HCEC 1CT (cell line): Measurements from ENCODE around the gene NTM.

Source experiments
- DNase-seq: peaks from one replicate; pipeline ENCODE4 v3.0.0-alpha.2; 2017

NTM gene

DNA sequence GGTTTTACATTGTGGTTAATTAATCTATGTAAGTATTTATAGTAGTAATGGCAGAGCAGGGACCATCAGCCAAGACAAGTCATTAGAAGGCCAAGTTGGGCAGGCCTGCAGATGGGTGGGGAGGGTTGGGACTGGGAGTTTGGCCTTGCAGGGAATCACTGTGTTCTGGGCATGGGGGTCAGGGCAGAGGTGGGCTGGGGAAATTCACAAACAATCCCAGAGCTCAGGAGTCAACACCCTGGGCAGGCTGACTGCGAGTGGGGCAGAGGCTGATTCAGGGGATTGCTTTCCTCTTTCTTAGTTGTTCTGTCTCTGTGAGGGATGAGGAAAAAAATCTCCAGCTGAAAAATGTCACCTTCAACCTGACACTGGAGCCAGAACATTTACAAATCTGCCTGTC lies 322.5 kb downstream of the NTM start:
- DNase-seq, result no peak

DNA sequence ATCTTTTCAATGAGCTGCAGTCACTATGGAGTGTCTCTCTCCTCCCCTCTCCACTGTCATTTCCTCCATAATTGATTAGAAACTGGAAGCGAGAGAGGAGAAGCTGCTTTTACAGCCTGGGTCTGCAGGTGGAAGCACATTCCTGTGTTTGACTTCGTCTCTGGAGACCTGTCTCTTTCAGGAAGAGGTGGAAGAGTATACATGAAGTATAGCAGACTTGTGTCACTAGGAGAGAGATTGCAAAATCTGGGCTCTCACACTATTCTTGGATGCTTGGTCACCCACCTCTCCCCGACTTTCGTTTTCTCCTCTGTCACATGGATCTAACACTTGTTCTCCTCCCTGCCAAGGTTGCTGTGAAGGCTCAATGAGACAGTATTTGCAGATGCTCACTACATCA lies 323.3 kb downstream of the NTM start:
- no peak for DNase-seq

DNA sequence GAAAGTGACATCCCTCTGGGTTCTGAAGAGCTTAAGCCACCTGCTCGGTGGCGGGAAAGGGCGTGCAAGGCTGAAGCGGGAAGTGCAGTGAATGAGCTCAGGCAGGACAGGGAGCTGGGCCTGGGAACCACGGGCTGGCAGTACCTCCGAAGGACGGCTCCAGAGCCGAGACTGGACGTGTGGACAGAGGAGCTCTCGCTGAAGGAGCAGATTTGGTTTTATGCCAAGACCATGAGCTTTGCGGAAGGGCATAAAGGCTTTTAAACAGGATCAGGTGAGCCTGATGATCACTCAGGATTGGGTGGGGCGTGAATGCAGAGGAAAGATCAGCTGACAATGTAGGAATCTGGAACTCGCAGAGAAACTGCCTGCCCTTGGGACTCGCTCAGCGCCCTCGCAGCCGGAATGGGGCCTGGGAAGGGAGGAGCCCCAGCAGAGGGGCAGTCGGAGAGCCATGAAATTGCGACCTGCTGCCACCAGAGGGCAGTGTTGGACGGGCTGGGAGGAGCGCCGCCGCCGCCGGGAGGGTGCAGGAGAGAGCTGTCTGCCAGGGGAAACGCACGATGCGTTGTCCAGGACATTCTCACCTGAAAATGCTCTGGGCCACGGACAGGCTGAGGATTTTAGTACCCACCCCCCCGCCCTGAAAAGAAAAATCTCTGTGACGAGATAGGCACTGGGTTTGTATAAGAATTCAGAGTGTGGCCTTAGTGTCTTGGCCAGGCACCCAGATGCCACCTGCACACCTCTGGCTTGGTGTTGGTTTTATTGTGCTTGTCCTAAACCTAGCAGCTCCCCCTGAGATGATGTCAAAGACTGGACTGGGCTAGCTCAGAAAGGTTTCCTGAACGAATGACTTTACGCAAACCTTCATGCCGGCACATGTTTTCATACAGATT lies 324.4 kb downstream of the NTM start:
- DNase-seq, result peak; percentile 67

DNA sequence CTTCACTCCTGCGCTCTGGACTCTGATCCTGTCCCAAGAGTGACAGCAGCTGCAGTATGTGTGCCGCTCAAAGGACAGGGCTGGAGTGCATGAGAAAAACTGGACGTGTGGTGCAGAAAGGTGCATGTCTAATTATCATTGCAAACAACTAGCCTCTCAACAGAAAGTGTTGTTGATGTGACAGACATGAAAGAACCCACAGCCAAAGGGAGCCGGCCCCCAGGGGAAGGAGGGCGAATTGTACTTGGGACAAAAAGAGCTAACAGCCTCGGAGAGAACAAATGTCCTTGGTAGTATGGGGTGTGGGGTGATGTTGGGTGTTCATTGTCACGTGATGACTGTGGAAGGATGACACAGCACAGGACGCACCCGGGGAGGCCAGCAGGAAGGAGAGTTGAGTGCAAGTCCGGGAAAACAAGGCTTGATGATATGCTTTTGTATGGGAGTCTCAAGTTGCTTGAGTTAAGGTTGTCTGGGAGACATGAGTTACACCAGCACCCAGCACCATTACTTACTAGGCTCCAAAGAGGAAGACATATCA lies 325.5 kb downstream of the NTM start:
- no peak for DNase-seq

DNA sequence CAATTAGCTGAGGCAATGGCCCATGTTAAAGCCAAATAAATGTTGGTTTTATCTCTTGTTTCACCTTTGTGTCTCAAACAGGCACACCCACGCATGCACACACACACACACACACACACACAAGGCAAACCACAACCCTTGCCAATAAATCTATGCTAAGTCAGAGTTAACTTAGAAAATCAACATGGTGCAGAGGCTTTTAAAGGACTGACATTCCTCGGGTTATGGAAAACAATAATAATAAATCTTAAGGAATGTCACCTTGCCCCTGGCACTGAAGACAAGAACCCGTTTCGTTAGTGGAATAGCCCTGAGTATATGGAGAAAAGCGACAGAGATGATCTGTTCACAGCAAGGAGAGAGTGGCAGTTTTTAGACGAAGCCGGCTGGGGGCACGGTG lies 326.3 kb downstream of the NTM start:
- DNase-seq, result no peak

DNA sequence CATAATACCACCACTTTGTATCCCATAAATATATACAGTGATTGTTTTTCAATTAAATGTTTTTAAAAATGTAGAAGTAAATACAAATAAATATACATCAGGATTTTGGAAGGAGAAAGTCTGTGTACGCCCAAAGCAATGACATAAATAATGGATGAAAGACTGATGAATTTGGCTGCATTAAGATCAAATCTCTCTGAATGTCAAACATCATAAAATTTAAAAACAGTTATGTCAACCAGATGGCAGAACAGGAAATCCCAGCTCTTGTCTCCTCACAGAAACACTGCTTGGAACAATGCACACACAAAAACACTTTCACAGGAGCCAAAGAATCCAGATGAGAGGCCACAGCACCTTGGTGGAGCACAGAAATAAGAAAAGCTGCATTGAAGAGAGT lies 332.9 kb downstream of the NTM start:
- no peak for DNase-seq

DNA sequence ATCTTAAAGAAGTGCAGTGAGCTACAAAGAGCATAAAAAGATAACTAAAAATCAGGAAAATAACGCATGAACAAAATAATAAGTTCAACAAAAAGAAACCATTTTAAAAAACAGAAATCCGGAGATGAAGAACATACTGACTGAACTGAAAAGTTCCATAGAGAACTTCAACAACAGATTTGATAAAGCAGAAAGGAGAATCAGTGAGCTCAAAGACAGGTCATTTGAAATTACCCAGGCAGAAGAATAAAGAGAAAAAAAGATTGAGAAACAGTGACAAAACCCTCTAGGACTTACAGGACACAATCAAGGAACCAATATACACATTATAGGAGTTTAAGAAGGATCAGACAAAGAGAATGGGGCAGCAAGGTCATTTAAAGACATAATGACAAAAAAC lies 334.3 kb downstream of the NTM start:
- DNase-seq, result no peak

DNA sequence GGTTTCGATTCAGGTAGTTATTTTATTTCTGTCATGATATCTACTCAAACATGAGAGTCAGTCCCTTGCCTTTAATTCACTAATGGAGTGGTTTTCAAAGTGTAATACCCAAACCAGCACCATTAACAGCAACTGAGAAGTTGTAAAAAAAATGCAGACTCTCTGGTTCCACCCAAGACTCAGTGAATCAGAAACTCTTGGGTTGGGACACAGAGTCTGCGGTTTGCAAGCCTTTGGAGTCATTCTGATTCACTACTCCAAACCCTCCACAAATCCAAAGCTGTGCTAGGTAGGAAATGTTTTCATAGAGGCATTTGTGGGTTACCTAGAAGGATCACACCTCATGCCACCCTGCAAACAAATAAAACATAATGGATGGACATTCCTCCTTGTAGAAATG lies 340.1 kb downstream of the NTM start:
- peak; percentile 72 for DNase-seq

DNA sequence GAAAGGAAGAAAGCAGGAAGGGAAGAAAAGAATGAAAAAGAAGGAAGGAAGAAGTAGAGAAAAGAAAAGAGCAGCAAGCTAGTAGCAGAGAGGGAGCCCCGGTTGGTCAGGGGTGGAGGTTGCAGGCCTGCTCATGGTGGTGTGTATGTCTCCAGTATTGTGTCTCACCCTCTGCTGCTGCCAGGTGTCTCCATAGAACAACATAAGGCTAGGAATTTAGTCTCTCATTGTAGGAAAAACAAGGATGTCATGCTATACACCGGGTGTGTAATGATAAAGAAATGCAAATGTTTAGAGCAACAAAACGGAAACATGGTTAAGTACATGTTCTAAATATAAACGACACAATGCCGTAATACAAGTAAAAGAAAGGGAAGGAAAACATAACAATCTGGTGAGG lies 342.5 kb downstream of the NTM start:
- peak; percentile 82 for DNase-seq

DNA sequence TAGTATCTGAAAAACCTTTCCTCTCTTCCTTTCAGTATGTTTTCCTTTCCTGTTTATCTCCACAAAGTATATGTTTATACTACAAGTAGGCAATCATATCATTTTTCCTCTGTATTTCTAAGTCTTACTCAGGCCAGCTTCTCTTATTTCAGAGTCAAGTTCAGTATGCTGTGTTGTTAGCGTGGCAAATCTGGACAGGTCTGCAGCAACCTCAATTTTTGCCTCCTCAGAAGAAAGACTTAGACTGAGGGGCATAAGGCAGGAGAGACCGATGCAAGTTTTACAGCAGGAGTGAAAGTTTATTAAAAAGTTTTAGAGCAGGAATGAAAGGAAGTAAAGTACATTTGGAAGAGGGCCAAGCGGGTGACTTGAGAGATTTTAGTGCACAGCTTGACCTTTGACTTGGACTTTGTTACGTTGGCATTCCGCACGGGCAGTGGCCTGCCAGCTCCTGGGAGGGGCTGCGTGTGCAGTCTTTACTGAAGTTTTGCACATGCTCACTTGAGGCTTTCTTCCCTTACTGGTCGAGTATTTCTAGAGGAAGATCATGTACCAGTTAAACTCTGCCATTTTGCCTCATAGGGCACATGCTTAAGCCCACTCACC lies 343.2 kb downstream of the NTM start:
- DNase-seq, result peak; percentile 8

DNA sequence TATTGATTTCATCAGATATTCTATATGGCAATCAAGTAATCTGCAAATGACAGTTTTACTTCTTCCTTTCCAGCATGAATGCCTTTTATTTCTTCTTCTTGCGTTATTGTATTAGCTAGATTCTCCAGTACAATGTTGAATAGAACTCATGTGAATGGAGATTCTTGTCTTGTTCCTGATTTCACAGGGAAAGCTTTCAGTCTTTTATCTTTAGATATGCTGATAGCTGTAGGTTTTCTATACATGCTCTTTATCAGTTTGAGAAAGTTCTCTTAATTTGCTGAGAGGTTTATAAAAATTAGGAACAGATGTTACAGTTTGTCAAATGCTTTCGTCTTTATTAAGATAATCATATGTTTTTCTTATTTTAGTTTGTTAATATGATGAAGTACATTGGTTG lies 347.2 kb downstream of the NTM start:
- no peak for DNase-seq

DNA sequence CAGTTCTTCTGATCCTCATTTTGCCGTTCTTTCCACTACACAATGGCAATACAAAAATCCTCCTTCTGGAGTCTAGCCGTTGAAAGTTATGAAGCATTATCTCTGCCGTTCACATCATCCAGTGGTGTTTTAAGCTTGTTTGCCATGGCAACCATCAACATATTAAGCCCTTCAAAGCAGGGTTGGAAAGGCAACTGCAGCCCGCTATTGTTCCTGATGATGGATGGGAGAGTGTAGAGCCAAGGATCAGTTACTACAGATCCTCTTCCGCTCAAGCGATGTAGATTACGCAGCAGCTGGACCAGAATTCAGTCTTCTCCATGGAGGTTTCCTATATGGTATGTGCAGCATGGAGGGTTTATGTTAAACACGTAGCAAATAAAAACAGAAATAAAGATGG lies 352.7 kb downstream of the NTM start:
- no peak for DNase-seq

DNA sequence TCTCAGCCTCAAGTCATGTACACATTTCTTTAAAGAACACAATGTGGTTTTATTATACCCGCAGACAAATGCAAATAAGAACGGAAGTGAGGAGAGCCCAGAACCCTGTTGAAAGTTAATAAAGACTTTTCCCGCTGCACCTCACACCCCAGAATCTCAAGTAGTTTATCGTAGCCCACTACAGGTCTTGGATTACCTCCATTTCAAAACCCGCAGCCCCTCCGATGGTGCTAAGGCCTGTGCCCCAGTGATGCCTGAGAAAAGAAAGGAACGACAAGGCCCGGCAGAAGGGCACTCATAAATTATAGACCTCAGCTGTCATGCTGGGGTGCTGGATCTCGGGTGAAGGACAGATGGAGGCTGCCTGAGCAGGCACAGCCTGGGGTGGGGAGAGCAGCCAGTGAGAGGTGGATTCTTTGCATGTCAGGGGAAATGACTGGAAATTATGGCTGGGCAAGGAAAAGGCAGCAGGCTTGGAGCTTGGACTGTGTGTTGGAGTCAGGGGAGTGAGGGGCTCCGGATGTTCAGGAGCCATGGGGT lies 354.1 kb downstream of the NTM start:
- no peak for DNase-seq

DNA sequence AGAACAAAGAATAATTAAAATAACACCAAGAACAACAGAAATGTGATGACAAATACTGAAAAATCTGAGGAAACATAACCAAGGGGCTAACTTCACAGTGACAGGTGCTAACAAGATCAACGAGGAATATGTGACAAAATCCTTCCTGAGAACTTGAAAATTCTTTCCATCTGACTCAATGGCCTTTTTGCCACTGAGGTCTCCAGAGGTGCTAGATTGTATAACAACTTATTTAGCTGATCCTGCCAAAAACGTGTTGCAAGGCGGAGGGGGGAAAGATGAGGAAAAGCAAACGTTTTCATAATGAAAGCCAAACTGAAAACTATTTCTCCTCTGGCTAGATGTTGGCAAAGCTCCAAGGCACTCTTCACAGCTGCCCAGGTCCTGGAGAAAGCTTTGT lies 364.5 kb downstream of the NTM start:
- no peak for DNase-seq

DNA sequence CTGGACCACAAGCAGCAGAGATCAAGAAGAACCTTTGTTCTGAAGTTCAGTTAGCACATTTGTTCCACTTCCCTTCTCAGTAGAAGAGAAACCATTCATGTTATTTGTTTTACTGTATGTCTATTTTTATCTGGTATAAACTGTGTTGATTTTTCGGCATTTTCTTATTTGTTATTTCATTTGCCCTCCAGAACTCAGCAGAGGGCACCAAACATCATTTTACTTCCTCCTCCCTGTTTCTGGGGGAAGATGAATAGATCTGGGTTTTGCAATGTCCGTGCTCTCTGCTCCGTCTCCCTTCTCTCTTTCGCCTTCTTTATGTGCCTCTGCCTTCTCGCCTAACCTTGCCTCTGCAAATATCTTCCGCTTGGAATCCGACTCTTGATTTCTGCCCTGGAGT lies 366.9 kb downstream of the NTM start:
- peak; percentile 38 for DNase-seq

DNA sequence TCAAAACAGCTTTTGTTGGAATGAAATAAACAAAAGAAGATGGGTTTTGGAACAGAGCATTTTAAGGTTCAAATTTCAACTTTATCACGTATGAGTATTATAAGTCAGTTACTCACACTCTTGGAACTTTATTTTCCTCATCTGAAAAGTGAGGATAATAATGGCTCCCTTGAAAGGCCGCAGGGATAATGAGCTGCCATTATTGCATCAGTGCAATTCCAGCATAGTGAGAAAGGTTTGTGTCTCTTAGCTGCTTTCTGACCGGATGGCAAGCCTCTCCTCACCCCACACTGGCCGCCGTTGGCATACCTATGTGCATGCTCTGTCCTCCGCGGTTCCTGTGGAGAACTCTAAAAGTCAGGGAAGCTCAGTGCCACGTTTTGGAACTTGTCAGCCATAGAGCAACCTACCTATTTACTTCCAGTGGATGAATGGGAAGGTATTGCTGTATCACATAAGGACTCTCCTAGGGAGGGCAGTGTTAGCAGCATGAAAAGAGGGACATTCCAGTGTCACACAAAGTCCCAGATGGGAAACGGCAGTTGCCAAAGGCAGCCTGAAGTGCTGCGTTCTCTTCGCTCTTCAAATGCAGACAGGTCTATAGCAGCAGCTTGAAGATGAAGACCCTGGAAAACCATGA lies 368.9 kb downstream of the NTM start:
- DNase-seq, result no peak

DNA sequence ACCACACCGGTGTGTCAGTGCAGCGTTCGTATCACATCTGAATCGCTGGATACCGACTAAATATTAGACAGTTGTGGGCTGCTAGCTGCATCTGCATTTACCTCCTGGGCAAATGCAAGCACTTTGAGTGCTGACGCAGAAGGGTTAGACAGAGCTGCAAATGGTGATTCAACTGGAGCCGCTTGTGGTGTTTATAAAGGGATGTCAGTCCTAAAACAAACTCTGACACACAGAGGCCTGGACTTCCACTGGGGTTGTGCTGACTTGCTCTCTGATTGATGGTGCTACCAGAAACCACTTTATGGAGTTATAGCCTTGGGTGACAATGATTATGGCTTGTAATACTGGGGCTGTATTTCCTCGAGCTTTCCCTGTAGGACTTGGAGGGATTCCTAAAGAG lies 374.4 kb downstream of the NTM start:
- peak; percentile 90 for DNase-seq

DNA sequence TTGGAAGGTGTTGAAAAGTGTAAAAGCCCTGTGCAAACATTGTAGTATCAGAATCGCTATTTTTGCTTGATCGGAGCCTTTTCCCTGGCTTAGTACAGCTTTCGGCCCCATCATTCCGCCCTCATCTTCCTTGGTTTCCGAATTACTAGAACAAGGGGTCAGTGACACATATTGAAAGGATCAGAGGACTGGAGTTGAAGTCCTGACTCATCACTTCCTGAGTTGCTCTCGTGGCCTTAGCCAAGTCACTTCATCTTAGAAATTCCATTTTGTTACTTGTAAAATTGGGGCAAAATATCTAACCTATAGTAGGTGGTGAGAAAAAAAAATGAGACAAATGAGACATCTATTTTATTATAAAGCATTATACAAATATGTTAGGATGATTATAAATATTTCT lies 375.0 kb downstream of the NTM start:
- DNase-seq, result peak; percentile 86

DNA sequence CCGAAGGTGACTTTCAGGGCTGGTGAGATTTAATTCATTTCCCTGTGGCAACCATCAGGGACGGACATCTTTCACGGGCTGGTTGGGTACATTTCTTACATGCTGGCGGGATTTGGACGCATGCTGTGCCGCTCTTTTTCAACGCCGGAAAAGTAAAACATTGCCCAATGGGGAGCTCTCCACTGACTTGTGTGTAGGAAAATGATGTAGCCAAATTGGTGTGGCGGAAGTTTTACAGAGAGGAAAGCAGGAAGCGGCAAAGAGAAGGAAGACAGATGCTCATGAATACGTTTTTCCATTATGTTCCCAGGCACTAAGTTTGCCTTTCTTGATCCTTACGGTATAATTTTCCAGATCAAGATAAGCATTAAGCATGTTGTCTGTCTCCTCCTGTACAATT lies 375.8 kb downstream of the NTM start:
- no peak for DNase-seq

DNA sequence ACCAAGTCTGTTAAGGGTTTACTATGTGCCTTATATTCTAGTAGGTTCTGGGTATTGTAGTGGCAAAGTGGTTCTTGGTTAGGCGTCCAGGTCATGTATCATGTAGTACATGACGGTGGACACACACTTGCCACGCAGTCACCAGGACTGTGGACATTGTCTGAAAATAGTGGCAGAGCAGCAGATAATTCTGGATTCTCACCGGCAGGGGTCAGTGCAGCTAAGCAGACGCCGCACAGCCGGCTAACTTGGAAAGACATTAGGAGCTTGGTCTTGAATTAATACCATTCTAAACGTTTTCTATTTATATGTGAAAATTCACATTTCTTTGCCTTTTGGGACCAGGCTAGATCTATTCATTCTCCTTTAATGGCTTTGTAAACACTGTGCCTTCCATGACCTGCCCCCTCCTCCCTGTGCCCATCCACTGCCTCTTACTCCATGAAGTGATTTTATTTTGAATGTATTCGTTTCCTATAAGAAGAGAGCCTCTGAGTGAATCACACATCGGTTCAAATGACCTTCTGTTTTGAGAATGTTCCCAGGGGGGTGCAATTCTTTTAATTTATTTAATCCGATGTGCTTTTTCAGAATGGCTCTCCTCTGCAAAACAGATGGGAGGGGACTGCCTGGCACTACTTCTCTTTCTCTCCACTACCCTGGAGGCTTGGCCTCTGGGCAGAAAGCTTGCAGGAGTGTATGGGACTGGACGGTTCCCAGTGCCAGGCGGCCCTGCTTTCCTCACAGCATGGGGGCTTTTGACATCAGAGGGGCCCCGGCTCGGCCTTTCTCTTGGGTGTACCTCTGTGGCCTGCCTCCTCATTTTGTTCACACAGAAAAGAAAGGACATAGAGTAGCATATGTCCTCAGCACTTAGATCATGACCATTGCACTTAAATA lies 378.0 kb downstream of the NTM start:
- peak; percentile 70 for DNase-seq

DNA sequence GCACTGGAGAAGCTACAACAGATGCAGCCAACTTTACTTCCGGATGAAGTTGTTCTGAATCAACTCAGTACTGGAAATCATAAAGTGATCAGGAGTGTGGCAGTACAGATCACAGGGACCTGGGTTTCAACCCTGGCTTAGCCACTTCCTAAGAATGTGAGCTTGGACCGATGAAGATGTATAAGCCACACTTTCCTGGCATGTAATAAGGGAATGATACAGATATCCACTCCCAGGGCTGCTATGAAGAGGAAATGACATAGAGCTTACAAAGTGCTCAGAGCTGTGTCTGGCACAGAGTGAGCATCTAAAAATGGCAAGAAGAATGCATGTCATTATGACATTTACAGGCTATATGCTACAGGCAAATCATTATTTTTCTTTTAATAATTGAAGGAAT lies 378.7 kb downstream of the NTM start:
- peak; percentile 97 for DNase-seq

DNA sequence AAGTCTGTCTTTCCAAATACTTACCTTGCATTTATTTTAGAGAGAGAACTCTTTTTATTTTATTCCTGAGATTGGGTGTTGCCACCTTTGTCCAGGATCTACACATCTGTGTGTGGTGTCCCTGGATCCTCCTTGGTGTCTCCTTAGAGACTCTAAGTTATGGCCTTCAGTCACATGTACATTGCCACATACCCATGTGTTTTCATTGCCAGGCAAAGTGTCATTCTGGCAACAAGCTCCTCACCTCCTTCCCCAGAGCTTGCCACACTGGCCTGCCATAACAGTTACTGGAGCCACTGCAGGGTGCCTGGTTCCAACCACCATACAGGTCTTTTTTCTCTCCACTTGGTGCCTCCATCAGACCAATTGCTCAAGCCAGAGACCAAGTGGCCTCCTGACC lies 379.7 kb downstream of the NTM start:
- no peak for DNase-seq

DNA sequence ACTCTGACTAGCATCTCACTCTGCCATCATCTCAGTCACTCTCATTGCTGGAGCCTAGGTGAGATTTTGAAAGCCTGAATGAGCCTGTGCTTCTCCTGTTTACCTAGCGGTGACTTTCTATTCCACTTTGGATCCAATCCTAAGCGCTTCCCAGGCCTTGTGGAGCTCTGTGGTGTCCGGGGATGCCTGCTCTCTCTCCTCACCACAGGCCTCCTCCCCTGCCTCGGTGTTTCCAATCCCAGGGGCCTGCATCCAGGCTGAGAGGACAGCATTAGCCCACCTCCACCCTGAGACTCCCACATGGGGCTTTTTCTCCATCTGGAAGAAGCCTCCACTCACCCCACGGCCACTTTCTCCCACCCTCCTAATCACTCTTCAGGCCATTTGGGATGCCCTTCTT lies 380.3 kb downstream of the NTM start:
- no peak for DNase-seq
